ENCODE measurements around the gene AP5Z1. TPM values are rescaled to one million over a fixed set of nuclear protein-coding genes. Genes with fewer than 3 reads are reported as not detected.

The AP5Z1 gene
- total RNA-seq, 6 experiments from 2014 or later, result 39.8 to 50.4 (median 42.1) TPM

GRCh38 chr7:4764402-4765007, 10.9 kb upstream of the AP5Z1 start:
- H3K4me1 Mint-ChIP-seq (ENCODE audit: low read depth), result no peaks in the 10 kb centered on the region; the same call in 1 of the 2 replicates
- no peak overlapping the region for H3K27ac Mint-ChIP-seq
- DNase-seq, result no peak
- peaks cover 1% of the 10 kb centered on the region for H3K27me3 Mint-ChIP-seq (ENCODE audit: insufficient read depth)
- peaks cover 18% of the 10 kb centered on the region for H3K36me3 Mint-ChIP-seq (ENCODE audit: low read depth)
- TF ChIP-seq CTCF (IDR thresholded peaks at IDR 0.05), result no peak
- H3K4me3 Mint-ChIP-seq, result no peak overlapping the region
- no peaks in the 10 kb centered on the region for H3K9me3 Mint-ChIP-seq

GRCh38 chr7:4765776-4766490, 9.5 kb upstream of the AP5Z1 start:
- Mint-ChIP-seq H3K9me3 (no peaks in the 10 kb centered on the region), H3K4me3 (no peak overlapping the region), H3K36me3 (ENCODE audit: low read depth) (peaks cover 14% of the 10 kb centered on the region), H3K27me3 (ENCODE audit: insufficient read depth) (peaks cover 1% of the 10 kb centered on the region), H3K27ac (no peak overlapping the region; the same call in 1 of the 2 replicates), H3K4me1 (ENCODE audit: low read depth) (no peaks in the 10 kb centered on the region; the same call in 1 of the 2 replicates)
- no peak for DNase-seq
- TF ChIP-seq CTCF (IDR thresholded peaks at IDR 0.05), result peak; percentile 39; the same call in 1 of the 2 replicates

DNA sequence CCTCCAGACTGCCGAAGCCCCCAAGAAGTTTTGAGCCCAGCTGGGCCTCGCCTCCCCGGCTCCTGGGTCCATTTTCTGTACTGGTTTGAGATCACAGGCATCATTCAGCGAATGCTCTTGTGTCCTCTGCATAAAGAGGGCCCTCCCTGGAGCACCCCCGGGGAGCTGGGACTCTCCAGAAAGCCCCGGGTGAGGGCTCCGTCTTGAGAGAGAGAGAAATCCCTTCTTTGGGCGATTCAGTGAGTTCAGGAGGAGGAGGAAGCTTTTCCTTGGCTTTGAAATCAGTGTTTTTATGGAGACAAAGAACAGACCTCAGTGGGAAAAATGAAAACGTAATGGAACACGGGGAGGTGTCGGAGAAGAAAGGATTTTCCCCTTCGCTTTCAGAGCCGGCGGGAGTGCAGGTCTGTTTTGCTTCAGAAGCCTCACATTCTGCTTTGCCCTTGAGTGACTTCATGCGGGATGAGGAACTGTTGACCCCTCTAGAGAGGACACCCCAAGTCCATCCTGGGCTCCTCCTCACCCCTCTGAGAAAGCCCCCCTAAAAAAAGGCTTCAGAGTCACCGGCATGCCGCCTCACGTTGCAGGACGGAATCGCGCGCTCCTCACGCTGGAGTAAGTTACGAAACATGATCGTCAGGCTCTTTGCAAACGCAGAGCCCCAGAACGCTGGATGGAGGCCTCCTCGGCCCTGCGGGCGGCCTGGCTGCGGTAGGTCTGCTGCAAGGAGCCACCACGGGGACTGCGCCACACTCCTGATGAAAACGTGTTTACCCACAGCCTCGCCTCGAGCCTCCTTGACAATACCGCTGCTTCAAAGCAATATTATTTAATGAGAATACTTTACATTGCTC, 8.5 kb upstream of the AP5Z1 start:
- Mint-ChIP-seq H3K4me1 (ENCODE audit: low read depth) (no peaks in the 10 kb centered on the region; the same call in 1 of the 2 replicates), H3K27me3 (ENCODE audit: insufficient read depth) (peaks cover 1% of the 10 kb centered on the region; the same call in 1 of the 2 replicates), H3K36me3 (ENCODE audit: low read depth) (peaks cover 9% of the 10 kb centered on the region), H3K27ac (no peak overlapping the region; the same call in 1 of the 2 replicates), H3K4me3 (no peak overlapping the region; the same call in 1 of the 2 replicates), H3K9me3 (no peaks in the 10 kb centered on the region)
- no peak for DNase-seq
- TF ChIP-seq CTCF (IDR thresholded peaks at IDR 0.05), result no peak

- Mint-ChIP-seq H3K9me3 (no peaks in the 10 kb centered on the region), H3K36me3 (ENCODE audit: low read depth) (peaks cover 4% of the 10 kb centered on the region; the same call in 1 of the 2 replicates), H3K4me3 (no peak overlapping the region), H3K27ac (no peak overlapping the region), H3K4me1 (ENCODE audit: low read depth) (no peaks in the 10 kb centered on the region; the same call in 1 of the 2 replicates), H3K27me3 (ENCODE audit: insufficient read depth) (peaks cover 1% of the 10 kb centered on the region; the same call in 1 of the 2 replicates)
- DNase-seq, result no peak
- TF ChIP-seq CTCF (IDR thresholded peaks at IDR 0.05), result no peak
Observed at GRCh38 chr7:4768597-4769569, 6.5 kb upstream of the AP5Z1 start.
